Sigmoid colon (tissue), 4 donors: Measurements from ENCODE around the gene MIOX.

Experiments used
- EP300 ChIP-seq, 4 donors: sonication (generic); formaldehyde crosslinking; IDR thresholded peaks; one replicate each; pipeline ENCODE4 v1.6.1; 2017; ENCODE audit warnings: antibody characterized with exemption in 4 of 4
- POLR2A ChIP-seq, 2 donors: fragments of 450-650 bp; IDR thresholded peaks; one replicate each; pipeline ENCODE4 v1.6.1; 2016; ENCODE audit warnings: antibody characterized with exemption in 2 of 2, mild to moderate bottlenecking in 2 of 2, moderate library complexity in 2 of 2
- POLR2AphosphoS5 ChIP-seq, 4 donors: sonication (generic); formaldehyde crosslinking; IDR thresholded peaks; one replicate each; pipeline ENCODE4 v1.6.1; 2017; ENCODE audit warnings: antibody characterized with exemption in 4 of 4
- TF ChIP-seq, protein P1 (sequence below), 4 experiments: fragments of 450-650 bp in 3 of 4; fragments of 200-600 bp in 1 of 4; IDR thresholded peaks; one replicate each; pipeline ENCODE4 v1.5.1; 2016 to 2019; ENCODE audit warnings: antibody characterized with exemption in 4 of 4, mild to moderate bottlenecking in 3 of 4, moderate library complexity in 2 of 4

DNA sequence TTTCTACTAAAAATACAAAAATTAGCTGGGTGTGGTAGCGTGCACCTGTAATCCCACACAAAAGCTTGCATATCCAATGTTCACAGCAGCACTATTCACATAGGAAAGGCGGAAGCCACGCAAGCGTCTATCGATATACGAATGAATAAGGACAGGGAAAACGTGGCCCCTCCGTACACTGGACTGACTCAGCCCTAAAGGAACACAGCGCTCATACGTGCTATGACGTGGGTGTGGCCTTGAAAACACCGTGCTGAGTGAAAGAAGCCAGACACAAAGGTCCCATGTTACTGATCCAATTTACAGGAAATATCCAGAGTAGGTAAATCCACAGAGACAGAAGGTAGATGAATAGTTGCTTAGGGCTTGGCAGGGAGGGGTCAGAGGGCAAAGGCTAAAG, 13.8 kb downstream of the MIOX start:
- TF ChIP-seq POLR2A (IDR thresholded peaks at IDR 0.05): no peak
- TF ChIP-seq, protein P1, sequence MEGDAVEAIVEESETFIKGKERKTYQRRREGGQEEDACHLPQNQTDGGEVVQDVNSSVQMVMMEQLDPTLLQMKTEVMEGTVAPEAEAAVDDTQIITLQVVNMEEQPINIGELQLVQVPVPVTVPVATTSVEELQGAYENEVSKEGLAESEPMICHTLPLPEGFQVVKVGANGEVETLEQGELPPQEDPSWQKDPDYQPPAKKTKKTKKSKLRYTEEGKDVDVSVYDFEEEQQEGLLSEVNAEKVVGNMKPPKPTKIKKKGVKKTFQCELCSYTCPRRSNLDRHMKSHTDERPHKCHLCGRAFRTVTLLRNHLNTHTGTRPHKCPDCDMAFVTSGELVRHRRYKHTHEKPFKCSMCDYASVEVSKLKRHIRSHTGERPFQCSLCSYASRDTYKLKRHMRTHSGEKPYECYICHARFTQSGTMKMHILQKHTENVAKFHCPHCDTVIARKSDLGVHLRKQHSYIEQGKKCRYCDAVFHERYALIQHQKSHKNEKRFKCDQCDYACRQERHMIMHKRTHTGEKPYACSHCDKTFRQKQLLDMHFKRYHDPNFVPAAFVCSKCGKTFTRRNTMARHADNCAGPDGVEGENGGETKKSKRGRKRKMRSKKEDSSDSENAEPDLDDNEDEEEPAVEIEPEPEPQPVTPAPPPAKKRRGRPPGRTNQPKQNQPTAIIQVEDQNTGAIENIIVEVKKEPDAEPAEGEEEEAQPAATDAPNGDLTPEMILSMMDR (IDR thresholded peaks at IDR 0.05): no peak
- no peak for TF ChIP-seq EP300 (IDR thresholded peaks at IDR 0.05)
- no peak for TF ChIP-seq POLR2AphosphoS5 (IDR thresholded peaks at IDR 0.05)
